ENCODE measurements around the gene TMPRSS7. TPM values are rescaled to one million over a fixed set of nuclear protein-coding genes. Genes with fewer than 3 reads are reported as not detected.
"Not testable (repeated sequence)": the region's sequence is repeated elsewhere in the genome, so short reads cannot be mapped to it uniquely, and the experiment has no call there.

TMPRSS7 gene
- total RNA-seq, 1 donor from 2014 or later: not detected

DNA sequence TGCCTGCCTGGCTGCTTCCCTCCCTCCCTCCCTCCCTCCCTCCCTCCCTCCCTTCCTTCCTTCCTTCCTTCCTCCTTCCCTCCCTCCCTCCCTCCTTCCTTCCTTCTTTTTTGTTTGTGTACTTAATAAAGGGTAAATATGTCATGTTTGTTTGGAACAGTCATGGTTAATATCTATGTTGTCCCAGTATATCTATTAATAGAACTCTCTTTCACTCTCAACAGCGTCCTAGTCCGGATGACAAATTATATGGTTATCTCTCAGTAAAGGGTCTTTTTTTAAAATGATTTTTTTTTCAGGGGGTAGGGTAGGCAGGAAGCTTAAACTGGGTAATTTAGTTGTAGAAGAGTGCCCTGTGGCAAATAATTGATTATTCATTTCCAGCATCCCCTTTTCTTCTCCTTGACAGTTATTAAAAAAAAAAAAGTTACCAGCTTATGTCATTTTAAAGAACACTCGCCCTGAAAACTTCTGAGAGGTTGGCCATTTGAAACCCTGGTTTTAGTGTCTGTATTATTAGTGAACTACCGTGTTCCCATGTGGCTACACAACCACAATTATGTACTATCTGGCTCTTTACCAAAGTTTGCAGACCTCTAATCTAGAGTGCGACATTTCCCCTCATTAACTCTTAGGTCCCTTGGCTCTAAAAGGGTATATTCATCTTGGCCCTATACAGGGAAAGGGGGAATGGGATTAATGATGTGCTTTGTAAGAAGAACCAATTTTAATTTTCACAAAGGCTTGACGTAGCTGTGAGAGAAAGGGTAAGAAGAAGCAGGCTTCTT is 22.1 kb upstream of the TMPRSS7 start:
- intact Hi-C loops (cut with micrococcal nuclease): no loop called here

DNA sequence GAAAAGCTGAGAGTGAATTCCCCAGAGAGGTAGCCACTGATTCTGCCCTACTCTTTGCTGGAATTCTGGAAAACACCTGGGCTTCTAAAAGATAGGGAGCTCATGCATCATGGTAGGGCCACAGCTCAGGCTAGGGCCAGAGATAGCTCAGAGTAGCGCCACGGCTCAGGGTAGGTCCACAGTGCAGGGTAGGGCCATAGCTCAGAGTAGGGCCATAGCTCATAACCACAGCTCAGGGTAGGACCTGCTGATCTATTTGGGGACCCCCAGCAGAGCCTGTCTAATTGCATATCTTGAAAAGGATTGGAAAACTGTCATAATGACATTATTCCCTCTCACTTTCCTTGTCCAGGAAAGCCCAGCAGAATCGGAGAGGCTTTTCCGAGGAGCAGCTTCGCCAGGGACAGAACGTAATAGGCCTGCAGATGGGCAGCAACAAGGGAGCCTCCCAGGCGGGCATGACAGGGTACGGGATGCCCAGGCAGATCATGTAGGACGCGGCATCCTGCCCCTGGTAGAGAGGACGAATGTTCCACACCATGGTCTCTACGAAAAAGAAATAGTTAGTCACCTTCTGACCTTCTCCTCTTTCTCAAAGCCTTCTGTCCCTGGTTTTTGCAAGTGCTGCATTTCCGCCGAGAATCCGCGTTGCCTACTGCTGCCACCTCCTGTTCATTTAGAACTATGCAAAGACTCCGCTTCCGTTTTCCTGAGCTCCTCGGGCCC is 21.3 kb upstream of the TMPRSS7 start:
- intact Hi-C loops (cut with micrococcal nuclease): loop anchor here (1.0 kb wide), 5 partner anchors 24 to 344 kb away; no protein-coding TSS in a partner anchor

DNA sequence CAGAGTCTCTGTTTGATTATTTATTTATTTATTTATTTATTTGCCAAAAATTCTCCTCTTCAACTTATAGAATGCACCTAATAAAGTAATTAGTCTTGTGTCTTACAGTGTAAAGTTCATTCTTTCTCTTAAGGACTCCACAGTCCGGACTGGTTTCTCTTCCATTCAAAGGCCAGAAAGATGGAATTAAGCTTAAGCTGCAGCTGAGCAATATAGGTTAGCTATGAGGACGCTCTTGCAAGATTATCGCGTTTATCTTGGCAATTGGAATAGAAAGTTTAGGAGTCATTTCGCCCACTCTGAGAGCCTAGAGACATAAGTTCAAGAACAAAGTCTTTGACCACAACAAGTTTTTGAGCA is 20.8 kb upstream of the TMPRSS7 start:
- intact Hi-C loops (cut with micrococcal nuclease): loop anchor here (1.0 kb wide), 5 partner anchors 24 to 344 kb away; no protein-coding TSS in a partner anchor

DNA sequence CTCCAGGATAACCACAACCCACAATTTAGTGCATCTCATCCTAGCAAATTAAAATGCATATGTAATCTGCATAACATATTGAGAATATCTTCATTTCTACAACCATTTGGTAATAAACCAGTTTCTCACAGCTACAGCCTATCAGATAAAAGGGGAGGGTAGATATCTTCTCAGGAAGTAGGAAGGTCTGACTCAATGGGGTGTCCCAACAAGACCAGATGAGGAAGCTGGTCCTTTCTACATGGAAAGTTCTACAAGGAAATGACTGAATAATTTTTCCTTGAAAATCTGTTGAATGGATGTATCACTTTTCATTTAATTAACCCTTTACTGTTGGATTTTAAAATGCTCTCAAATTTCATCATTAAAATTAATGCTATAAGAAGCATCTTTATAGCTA is 17.4 kb upstream of the TMPRSS7 start:
- intact Hi-C loops (cut with micrococcal nuclease): no loop called here

DNA sequence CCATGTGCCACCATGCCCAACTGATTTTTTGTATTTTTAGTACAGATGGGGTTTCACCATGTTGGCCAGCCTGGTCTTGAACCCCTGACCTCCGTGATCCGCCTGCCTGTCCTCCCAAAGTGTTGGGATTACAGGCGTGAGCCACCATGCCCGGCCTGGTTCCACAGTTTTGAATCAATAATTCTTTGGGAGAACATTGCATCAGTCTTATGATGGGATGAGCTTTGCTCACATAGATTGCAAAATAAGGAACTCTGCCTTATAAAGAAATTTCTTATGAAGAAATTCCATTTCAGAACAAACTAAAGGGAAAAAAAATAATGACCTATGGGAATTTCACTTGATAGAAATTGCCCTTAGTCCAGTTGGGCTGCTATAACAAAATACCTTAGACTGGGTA is 15.8 kb upstream of the TMPRSS7 start:
- intact Hi-C loops (cut with micrococcal nuclease): no loop called here

DNA sequence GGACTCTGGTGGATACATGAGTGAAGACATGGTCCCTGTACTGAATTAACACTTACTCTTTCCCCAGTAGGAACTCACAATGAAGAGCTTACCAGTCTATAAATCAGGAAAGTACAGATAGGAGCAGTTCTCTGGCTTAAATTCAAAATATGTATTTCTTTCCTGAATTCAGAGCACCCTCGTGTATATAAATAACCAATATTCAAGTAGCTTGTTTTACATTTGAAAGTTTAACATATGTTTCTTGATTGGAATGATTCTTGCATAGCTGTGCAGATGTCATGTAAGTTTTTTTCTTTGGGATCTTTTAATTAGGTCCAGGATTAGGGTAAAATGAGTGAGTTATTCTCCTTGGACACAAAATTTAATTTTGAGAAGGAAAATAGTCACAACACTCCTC is 14.8 kb upstream of the TMPRSS7 start:
- intact Hi-C loops (cut with micrococcal nuclease): no loop called here

DNA sequence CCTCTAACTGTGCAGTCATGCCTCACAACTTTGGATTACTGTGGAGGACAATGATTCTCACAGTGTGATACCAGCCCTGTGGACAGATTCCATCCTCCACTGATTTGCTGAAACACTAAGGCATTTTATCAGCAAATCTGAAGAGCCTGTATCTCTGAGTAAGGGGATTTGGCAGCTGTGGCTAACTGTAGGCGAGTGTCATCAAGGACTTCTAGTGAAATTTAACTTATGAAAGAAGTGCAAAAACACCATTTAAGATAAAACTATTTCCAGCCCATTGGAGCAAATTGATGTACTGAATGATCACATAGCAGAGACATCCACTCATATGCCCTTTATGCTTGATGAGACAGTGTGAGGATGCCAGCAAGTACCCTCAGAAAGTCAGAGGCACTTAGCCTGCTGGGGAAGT is 13.9 kb upstream of the TMPRSS7 start:
- intact Hi-C loops (cut with micrococcal nuclease): no loop called here

DNA sequence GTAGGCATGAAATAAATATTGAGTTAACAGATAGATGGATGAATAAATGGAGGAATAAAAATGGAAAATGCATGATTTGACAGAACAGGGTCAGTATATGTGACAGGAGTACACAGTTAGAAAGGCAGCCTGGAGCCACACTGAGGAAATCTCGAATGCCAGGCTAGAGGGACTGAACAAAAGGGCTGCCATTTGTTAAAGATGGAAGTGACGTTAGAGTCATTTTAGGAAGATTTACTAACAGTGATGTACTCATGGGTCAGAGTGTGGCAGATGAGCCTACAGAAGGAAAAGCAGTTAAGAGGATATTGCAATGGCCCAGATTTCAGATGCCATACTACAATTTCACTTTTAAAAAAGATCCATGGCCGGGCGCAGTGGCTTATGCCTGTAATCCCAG is 7.4 kb upstream of the TMPRSS7 start:
- intact Hi-C loops (cut with micrococcal nuclease): no loop called here

DNA sequence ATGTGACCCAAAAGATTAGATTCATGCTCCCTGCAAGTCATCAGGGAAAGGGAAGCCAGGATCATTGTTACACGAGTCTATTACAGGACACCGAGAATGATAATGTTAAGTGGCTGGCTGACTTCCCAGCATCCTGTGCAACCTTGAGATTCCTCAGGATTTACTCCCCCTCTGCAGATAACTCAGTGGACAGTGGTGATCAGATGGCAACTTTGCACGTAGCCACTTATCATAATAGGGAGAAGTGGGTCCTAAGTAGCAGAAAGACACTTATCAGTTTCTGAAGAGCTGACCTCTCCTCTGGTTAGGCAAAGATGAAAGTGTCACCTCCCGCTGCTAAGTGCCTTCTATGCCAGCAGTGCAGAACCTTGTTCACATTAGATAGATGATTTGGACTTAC is 6.7 kb upstream of the TMPRSS7 start:
- intact Hi-C loops (cut with micrococcal nuclease): no loop called here

DNA sequence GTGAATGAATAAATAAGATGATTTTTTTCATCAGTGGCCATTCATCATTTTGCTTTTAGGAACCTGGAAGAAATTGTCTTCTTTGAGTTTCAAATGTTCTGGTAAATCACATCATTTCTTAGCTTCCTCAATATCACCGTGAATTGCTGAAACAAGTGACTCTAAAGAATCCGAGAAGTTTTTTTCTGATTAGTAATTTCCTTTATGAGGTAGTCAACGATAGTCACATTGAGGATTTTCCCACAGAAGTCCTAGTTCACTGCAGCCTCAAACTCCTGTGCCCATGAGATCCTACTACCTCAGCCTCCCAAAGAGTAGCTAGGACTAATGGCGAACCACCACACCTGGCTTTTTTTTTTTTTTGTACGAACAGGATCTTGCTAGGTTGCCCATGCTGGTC is 3.6 kb upstream of the TMPRSS7 start:
- intact Hi-C loops (cut with micrococcal nuclease): no loop called here

DNA sequence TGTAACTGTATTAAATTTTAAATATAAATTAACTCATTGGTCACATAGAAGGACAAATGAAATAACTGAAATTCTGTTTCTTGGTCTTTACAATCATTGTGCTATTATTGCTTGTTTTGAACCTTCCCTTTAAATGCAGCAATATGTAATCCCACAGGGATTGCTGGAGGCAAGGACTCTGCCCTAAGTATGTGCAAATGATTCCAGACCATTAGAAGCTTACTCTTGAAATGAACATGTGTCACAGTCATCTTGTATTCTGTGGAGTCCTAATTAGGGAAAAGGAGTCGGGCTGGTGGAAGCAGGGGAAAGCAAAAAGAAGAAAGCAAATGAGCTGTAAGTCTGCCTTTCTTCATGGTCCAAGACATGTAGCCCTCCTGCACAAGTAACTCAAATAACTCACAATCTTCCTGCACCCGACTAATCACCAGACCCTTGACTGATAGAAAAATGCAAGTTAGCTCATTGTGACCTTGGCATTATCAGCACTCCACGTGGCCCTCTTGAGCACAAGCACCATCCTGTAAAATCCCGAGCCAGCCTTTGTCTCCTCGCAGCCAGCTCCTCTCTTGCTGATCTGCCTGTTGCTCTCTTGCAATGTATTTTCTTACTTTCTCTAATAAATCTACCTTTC is 2.3 kb upstream of the TMPRSS7 start:
- intact Hi-C loops (cut with micrococcal nuclease): no loop called here

DNA sequence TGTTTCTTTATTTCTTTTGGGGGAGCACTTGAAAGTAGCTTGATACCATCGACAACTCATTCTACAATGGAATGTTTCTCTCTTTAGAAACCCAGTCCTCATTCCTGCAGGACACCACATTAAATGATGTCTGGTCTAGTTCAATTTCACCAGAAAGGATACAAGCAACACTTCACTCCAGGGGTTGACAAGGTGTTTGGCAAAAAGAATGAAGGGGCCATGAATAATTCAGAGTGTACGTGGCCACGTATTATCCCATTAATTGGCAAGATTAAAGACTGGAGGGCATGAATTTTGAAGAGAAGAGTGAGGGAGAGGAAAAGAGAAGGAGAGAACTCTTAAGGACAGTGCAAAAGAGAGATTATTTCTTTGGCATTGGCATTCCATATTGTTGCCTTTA is 705 bp downstream of the TMPRSS7 start:
- intact Hi-C loops (cut with micrococcal nuclease): no loop called here

DNA sequence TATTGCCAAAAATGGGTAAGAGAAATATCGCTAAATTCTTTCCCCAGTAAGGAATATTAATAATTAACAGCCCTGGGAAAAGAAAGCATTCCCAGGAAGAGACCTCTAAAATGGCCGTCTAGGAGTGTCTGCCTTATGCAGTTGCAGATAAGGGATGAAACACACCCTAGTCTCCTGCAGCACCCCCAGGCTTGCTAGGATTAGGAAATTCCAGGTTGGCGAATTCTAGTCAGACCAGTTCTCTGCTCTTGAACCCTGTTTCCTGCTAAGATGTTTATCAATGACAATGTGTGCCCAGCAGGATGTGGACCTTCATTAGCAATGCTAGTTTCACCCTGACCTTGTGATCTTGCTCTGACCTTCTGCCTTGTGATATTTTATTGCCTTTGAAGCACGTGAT is 2.7 kb downstream of the TMPRSS7 start:
- intact Hi-C loops (cut with micrococcal nuclease): not testable (repeated sequence)

DNA sequence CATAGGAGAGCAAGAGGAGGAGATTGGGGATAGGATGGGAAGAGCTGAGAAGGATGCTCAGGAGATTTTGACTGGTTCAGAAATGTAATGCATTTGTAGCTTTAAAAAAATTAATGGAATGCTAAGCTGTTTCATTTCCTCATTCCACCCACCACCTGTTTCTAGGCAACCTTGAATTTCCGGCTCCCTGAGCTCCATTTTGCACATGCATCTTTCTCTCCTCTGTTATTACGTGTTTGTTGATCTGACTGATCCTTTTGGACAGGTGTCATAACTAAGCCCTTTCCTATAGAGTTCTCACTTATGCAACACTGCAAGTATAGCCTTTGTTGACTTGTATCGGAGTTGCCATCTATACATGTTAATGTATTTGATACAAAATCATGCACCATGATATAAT is 4.3 kb downstream of the TMPRSS7 start:
- intact Hi-C loops (cut with micrococcal nuclease): no loop called here

DNA sequence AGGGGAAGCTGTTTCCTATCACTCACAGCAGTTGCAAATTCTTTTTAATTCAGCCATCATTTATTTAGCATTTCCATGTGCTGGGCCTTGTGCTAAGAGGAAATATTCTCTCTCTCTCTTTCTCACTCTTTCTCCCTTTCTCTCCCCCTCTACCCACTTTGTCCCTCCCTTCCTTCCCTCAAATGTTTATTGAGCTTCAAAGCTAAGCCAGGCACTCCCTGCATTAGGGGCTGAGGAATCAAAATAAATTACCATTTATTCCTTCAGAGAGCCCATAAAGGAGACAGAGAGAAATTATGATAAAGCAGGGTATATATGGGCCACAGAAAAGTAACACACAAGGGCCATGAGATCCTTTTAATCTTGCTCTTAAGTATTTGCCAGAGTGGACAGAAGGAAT is 6.8 kb downstream of the TMPRSS7 start:
- intact Hi-C loops (cut with micrococcal nuclease): no loop called here

DNA sequence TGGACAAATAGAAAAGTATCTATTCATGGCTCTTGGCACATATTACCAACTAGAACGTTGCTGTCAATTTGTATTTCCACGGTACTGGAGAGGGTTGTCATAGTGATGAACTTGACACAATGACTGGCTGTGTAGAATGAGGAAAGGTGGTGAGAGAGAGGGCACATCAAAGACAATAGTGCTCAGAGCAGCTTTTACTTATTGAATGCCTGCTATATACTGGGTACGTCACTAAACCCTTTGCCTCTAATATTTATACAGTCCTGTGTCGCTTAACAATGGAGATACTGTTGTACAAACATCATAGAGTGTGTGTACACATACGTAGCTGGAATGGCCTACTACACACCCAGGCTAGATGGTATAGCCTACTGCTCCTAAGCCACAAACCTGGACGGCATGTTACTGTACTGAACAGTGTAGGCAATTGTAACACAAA is 8.3 kb downstream of the TMPRSS7 start:
- intact Hi-C loops (cut with micrococcal nuclease): loop anchor here (1.0 kb wide), 5 partner anchors 29 to 374 kb away; partner anchors contain the start of gene C3orf52

DNA sequence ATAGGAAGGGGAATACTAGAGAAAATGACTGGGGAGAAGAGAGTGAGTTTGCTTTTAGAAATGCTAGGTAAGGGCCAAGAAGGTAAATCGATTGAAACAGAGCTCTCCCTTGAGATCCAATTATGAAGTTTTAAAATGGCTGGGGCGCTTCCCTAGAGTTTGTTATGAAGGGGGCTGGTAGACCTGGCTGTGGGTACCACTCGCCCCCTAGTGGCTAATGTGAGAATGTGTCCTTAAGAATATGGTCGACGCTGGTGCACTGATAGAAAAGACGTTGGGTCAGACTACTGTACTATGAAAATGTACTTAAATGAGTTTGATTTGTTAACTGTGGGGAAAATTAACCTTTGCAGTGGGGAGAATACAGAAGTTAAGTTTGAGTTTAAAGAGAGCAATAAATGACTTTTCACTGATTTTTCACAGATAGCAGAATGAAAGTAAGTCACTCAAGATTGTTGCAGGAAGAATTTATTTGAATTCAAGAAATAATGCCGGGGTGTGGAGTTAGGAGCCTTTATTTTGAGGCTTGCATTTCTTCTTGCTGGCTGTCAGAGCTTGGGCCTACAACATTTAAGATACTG is 9.2 kb downstream of the TMPRSS7 start:
- intact Hi-C loops (cut with micrococcal nuclease): loop anchor here (1.0 kb wide), 5 partner anchors 29 to 374 kb away; partner anchors contain the start of gene C3orf52

DNA sequence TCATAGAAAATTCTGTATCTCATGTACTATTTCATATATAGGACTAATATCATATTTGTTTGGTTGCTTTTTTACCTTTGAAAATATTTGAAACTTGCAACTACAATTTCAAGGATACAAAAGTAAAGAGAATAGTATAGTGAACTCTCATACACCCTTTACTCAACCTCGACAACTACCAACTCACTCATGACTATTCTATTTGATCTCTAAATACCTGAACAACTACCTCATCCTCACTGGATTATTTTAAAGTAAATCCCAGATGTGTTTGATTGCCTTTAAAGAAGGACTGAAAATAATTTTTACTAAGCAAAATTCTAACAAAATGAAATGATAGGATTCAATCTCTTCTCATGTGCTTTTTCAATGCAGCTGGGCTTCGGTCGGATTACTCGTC is 12.1 kb downstream of the TMPRSS7 start:
- intact Hi-C loops (cut with micrococcal nuclease): no loop called here

DNA sequence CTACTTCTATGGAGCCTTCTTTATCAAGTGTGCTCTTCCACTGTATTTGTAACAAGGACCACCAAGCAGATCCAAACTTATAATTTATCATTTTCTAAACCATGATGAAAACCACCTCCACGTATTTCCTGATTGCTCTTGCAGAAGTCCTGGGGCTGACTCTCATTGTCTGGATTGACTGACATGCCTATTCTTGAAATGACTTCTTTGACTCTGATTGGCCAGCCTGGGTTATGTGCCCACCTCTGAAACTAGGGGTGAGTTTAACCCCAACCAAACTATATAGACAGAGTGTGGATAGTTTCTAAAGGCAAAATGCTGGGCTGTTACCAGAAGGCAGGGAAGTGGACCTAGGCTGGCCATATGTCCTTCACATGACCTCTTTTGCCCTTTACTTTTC is 12.7 kb downstream of the TMPRSS7 start:
- intact Hi-C loops (cut with micrococcal nuclease): no loop called here

DNA sequence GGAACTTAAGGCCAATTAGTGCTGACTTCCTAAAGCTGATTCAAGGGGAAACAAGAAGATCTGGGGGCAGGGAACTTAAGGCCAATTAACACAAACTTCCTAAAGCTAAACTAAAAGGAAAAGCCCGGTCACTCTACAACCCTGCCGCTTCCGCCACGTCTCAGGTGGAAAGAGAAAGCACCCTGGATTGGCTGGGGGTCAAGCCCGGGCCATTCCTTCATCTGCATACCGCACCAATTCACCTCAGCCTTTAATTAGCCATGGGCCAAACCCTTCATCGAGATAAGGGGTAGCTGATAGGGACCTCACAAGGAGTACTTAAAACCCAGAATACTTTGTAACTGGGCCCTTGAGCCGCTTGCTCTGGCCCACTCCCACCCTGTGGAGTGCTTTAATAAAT is 14.4 kb downstream of the TMPRSS7 start:
- intact Hi-C loops (cut with micrococcal nuclease): no loop called here

DNA sequence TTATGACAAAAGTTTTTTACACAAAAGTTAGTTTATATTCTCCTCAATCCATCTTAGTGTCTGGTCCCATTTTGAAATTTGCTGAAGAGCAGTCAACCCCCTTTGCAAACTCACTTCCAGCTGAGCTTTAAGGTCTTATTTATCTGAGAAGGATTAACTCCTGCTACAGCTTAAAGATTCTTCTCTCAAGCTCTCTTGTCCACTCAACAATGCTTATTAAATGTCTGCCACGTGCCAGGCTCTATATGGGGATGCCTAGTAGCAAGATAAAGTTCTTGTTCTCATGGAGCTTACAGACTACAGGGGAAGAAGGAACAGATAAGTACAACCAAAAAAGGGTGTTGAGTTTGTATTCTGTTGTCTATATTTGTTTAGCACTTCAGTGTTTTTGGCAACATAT is 18.7 kb downstream of the TMPRSS7 start:
- intact Hi-C loops (cut with micrococcal nuclease): no loop called here

DNA sequence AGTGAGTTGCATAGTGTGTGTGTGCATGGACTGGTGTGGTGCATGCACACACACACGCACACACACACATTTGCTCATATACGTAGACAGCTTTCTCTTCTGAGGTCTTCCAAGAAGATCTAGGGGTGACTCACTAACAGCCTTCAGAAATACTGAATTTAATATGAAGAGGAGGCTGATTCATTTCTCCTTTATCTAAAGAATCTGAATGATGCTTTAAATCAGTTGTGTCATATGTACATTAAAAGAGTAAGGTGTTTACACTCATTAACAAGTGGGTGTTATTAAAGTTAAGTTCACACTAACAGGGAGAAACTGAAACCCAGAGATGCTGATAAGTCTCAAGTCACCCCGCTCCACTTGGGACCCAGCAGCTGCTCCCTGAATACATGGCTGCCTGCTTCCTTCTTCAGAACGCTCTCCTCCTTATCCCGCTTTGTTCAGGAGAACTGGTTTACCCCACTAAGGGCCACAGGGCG is 22.0 kb downstream of the TMPRSS7 start:
- intact Hi-C loops (cut with micrococcal nuclease): no loop called here
